Activated B cell treated with CpG ODN at 0.5 μM for 24 hours (primary cell): Measurements from ENCODE around the gene IST1. TPM values are rescaled to one million over a fixed set of nuclear protein-coding genes. Genes with fewer than 3 reads are reported as not detected.

Source experiments
- ATAC-seq: fragments of 200-7000 bp; cut with Tn5 transposase; one replicate; pipeline ENCODE4 v1.10.0; 2021; ENCODE audit warnings: low read depth, mild to moderate bottlenecking, moderate library complexity
- CTCF ChIA-PET: fragments of 350-600 bp; sonication (Branson Sonifier 250); formaldehyde crosslinking; loops from one replicate; lab custom pipeline; 2021; ENCODE audit warnings: antibody characterized with exemption; lab: Charles Lee
- POLR2A ChIA-PET: fragments of 350-600 bp; sonication (Branson Sonifier 250); formaldehyde crosslinking; loops from one replicate; lab custom pipeline; 2021; ENCODE audit warnings: antibody characterized with exemption; lab: Charles Lee
- DNase-seq: peaks from one replicate; pipeline ENCODE4 v3.0.0; 2022
- H3K27ac Mint-ChIP-seq: one replicate; pipeline ENCODE4 v1.8.0; 2020; ENCODE audit warnings: mixed read lengths
- H3K27me3 Mint-ChIP-seq: one replicate; pipeline ENCODE4 v1.8.0; 2021; ENCODE audit warnings: mixed read lengths
- H3K36me3 Mint-ChIP-seq: one replicate; pipeline ENCODE4 v1.8.0; 2021; ENCODE audit warnings: low read depth, mixed read lengths
- H3K4me1 Mint-ChIP-seq: one replicate; pipeline ENCODE4 v1.8.0; 2021; ENCODE audit warnings: mixed read lengths
- H3K4me3 Mint-ChIP-seq: one replicate; pipeline ENCODE4 v1.8.0; 2020; ENCODE audit warnings: mild to moderate bottlenecking, mixed read lengths
- H3K9me3 Mint-ChIP-seq: one replicate; pipeline ENCODE4 v1.8.0; 2020; ENCODE audit warnings: mixed read lengths
- CTCF ChIP-seq: fragments of 200-600 bp; IDR thresholded peaks from one replicate; pipeline ENCODE4 v1.8.0; 2022; ENCODE audit warnings: antibody characterized with exemption, mild to moderate bottlenecking
- intact Hi-C: fragments of 100-400 bp; cut with micrococcal nuclease; formaldehyde crosslinking; loops from one replicate; pipeline ENCODE4 v1.15.1; 2024
- total RNA-seq: library from RNA; stranded (reverse); gene quantifications from 2 replicates; pipeline ENCODE4 v1.2.3, GENCODE V29; 2022

IST1 gene
- 199 and 206 TPM in 2 replicates for total RNA-seq

- CTCF ChIA-PET, result interaction anchor here (0.6 to 0.9 kb wide), 2 partner anchors 11 to 12 kb away, joined by 3 to 4 read pairs; partner anchors contain the start of gene ZNF821
- peaks cover 30% of the 10 kb centered on the region for H3K4me1 Mint-ChIP-seq
- peak; percentile 90 for ATAC-seq
- POLR2A ChIA-PET, result interaction anchor here (0.8 to 7.8 kb wide), 9 partner anchors 12 to 433 kb away, joined by 3 to 144 read pairs (median 4); partner anchors contain the start of genes AP1G1, ZNF23 and ZNF821
- peaks cover 14% of the 10 kb centered on the region for H3K36me3 Mint-ChIP-seq
- H3K4me3 Mint-ChIP-seq, result peak within 1 kb of the TSS; percentile 96
- H3K27ac Mint-ChIP-seq, result peak within 1 kb of the TSS; percentile 94
- TF ChIP-seq CTCF, result no peak
- no peaks in the 10 kb centered on the region for H3K9me3 Mint-ChIP-seq
- intact Hi-C loops, result loop anchor here (1.0 to 5.0 kb wide), 12 partner anchors 11 to 433 kb away; partner anchors contain the start of genes ATXN1L, DHODH, DHX38 and TXNL4B
- H3K27me3 Mint-ChIP-seq, result no peaks in the 10 kb centered on the region
- peak; percentile 91 for DNase-seq
Observed at GRCh38 chr16:71894921-71895678, at the start of gene IST1. IST1 (plus strand) TSS chr16:71895531; CDS start chr16:71915641, 20,110 bp downstream.

- Mint-ChIP-seq H3K27me3 (no peaks in the 10 kb centered on the region), H3K4me1 (peaks cover 51% of the 10 kb centered on the region), H3K36me3 (peaks cover 35% of the 10 kb centered on the region), H3K27ac (peak within 1 kb of the TSS; percentile 98), H3K9me3 (no peaks in the 10 kb centered on the region), H3K4me3 (peak within 1 kb of the TSS; percentile 92)
- no peak for TF ChIP-seq CTCF
- ChIA-PET POLR2A (interaction anchor here (0.8 to 5.6 kb wide), 9 partner anchors 10 to 49 kb away, joined by 3 to 60 read pairs (median 4); partner anchors contain the start of genes AP1G1 and ZNF821), CTCF (interaction anchor here (0.8 to 1.7 kb wide), 3 partner anchors 37 to 38 kb away, joined by 4 to 6 read pairs (median 5); no protein-coding TSS in a partner anchor)
- intact Hi-C loops, result loop anchor here (1.0 kb wide), 5 partner anchors 28 to 162 kb away; partner anchors contain the start of genes DHODH and IST1
- ATAC-seq (peak; percentile 89), DNase-seq (peak; percentile 99)
Observed at GRCh38 chr16:71845639-71846430, 49.5 kb upstream of the IST1 start, which contains the start of gene ATXN1L. ATXN1L (plus strand) TSS chr16:71845976; CDS start chr16:71849741, 3,765 bp downstream.

DNA sequence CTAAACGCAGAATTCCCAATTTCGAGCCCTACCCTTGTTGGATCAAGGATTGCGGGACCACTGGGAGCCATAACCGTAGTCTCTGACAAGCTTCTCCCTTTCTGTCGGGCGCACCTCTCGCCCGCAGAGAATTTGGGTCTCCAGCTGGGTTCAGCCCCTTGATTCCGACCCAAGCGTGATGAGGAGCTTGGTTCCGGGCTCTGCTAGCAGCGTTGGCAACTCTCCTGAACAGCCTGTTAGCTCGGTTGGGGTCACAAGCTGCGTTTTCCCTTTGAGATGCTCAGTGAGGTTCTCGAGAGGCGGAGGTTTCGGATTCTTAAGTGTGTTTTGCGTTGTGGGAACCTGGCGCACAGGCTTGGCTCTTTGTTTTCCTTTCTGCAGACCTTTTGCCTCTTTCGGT, 48.9 kb upstream of the IST1 start:
- Mint-ChIP-seq H3K27ac (peak overlapping the region; percentile 98), H3K4me1 (peaks cover 51% of the 10 kb centered on the region), H3K9me3 (no peaks in the 10 kb centered on the region), H3K27me3 (no peaks in the 10 kb centered on the region), H3K36me3 (peaks cover 40% of the 10 kb centered on the region), H3K4me3 (peak overlapping the region; percentile 92)
- TF ChIP-seq CTCF, result no peak
- DNase-seq, result no peak
- ATAC-seq, result no peak
- CTCF ChIA-PET, result interaction anchor here (0.8 to 1.1 kb wide), 2 partner anchors 36 to 37 kb away, joined by 4 to 5 read pairs; no protein-coding TSS in a partner anchor
- POLR2A ChIA-PET, result interaction anchor here (0.8 to 1.3 kb wide), 7 partner anchors 9 to 48 kb away, joined by 3 to 16 read pairs (median 3); partner anchors contain the start of genes AP1G1 and ZNF821
- intact Hi-C loops, result no loop called here

DNA sequence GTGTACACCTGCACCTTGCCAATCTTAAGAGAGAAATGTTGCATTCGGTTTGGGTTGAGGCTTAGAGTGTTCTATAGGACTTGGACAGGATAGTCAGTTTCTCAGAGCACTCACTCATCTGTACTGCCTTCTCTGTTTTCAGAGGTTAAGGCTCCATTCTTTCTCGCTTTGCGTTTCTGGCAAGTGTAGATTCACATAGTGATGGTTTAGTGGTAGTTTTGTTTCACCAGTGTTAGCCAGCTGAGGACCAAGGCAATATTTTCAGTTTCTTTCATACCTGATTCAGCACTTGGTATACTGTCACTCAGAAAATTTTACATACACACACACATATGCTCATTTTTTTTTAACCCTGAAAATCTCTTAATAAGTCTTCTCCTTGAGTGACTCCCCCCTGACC, 48.2 kb upstream of the IST1 start:
- POLR2A ChIA-PET, result interaction anchor here (1.1 to 1.3 kb wide), 3 partner anchors 36 to 48 kb away, joined by 4 to 16 read pairs (median 6); partner anchors contain the start of gene AP1G1
- intact Hi-C loops, result no loop called here
- Mint-ChIP-seq H3K9me3 (no peaks in the 10 kb centered on the region), H3K36me3 (peaks cover 45% of the 10 kb centered on the region), H3K4me1 (peaks cover 48% of the 10 kb centered on the region), H3K4me3 (peak overlapping the region; percentile 92), H3K27ac (peak overlapping the region; percentile 98), H3K27me3 (no peaks in the 10 kb centered on the region)
- ATAC-seq, result no peak
- no peak for TF ChIP-seq CTCF
- CTCF ChIA-PET, result no interaction called here
- DNase-seq, result no peak
